HG03066 (cell line): ENCODE results near the gene PRKCB.
"Not testable (repeated sequence)": the region's sequence is repeated elsewhere in the genome, so short reads cannot be mapped to it uniquely, and the experiment has no call there.

ENCODE experiments used
- ATAC-seq: cut with Tn5 transposase; IDR thresholded peaks from one replicate; pipeline ENCODE4 v1.9.1; 2021; ENCODE audit warnings: low read depth; ENCODE audit not compliant: unreplicated experiment

Gene PRKCB

DNA sequence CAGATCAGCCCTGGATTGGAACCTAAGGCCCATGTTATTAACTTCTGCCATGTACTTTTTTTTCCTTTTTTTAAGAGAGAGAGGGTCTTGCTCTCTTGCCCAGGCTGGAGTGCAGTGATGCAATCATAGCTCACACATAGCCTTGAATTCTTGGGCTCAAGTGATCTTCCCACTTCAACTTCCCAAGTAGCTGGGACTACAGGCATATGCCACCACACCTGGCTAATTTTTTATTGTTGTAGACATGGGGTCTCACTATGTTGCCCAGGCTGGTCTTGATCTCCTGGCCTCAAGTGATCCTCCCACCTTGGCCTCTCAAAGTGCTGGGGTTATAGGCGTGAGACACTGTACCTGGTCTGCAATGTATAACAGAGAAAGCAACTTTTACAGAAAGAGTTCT lies 194.1 kb downstream of the PRKCB start:
- not testable (repeated sequence) for ATAC-seq

DNA sequence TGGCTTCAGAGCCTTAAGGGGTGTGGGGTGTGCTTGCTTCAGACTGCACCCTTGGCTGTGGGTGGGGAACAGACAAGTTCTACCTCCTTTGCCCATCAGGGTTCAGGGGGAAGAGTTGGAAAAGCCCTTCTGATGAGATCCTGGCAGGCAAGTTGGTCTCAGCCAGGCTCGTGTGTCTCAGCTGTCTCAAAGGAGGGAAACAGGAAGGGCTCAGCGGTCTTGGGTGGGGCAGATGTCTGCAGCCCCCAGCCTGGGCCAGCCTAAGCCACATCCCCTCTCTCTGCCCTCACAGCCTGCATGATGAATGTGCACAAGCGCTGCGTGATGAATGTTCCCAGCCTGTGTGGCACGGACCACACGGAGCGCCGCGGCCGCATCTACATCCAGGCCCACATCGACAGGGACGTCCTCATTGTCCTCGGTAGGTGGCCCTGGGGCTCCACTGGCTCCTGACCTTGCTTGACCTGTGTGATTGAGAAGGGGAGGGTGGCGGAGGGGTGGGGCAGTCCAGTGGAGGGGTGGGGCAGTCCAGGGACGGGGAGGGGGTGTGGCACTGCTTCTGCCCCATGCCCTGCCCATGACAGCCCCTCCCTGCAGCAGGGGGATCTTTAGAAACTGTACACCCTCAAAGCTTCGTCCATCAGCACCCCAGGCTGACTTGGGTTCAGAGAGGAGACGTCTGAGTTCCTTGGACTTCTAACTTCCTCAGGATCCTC lies 199.5 kb downstream of the PRKCB start:
- no peak for ATAC-seq

DNA sequence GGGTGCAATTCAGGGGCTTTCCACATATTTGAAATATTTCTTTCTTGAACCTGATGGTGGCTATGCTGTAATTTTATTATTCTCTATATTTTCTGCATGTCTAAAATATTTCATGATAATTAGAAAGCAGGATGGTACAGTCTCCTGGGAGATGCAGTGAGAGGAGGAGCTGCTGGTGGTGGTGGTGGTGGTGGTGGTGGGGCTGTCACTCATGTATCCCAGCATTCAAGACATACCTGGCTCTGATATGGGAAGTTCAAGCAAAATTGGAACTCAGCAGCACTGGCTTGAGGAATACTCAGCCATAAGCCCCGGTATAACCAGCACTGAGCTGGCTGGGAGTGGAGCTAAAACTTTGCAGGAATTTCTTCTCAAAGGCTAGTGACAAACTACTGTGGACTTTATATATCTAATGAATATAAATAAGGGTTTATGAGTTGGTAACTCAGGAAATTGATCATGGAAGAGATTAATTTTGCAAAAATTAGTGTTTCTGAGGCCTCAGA lies 200.3 kb downstream of the PRKCB start:
- no peak for ATAC-seq

GRCh38 chr16:24036614-24037013 lies 200.8 kb downstream of the PRKCB start:
- ATAC-seq, result no peak

GRCh38 chr16:24037335-24037734 lies 201.6 kb downstream of the PRKCB start:
- ATAC-seq, result no peak

DNA sequence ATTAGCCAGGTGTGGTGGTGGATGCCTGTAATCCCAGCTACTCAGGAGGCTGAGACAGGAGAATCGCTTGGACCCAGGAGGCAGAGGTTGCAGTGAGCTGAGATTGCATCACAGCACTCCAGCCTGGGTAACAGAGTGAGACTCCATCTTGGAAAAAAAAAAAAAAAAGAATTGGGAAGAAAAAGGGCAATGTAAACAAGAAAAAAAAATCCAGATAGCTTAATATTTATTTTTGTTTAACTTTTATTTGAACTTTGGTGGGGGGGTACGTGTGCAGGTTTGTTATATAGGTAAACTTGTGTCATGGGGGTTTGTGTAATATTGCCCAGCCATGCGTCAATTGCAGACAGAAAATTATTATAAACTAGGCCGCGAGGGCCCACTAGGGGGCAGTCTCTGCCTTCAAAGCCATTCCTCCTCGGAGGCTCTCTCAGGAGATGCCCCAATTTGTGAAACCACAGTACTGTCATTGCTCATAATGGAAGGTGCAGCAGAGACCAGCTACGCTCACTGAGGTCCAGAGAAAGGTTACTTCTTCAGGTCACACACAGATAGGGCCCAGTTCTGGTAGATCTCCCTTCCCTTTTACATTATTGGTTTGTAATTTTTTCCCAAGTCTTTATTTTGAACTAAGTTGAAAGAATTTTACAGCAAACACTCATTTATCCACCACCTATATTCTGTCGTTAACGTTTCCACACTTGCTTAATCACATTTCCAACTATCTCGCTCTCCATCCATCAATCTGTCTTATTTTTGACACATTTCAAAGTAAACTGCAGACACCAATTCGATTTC lies 206.2 kb downstream of the PRKCB start:
- peak; percentile 54 for ATAC-seq

GRCh38 chr16:24044467-24044866 lies 208.7 kb downstream of the PRKCB start:
- no peak for ATAC-seq

DNA sequence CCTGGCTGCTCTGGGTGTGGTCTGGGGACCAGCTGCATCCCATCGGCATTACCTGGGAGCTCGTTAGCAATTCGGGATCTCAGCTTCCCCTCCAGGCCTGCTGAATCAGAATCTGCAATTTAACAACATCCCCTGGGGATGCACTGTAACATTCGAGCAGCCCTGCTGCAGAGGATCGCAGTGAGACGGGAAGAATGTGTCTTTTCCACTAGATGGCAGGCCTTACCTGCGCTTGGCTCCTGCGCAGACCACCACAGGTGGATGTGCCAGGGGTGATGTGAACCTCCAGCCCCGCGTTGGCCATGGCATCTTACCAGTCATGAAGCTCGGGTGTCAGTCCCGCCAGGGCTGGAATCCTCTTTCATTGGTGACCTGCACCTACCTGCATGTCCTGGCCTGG lies 209.9 kb downstream of the PRKCB start:
- no peak for ATAC-seq

- ATAC-seq, result no peak
These were observed 210.7 kb downstream of the PRKCB start for GRCh38 chr16:24046442-24046841.

DNA sequence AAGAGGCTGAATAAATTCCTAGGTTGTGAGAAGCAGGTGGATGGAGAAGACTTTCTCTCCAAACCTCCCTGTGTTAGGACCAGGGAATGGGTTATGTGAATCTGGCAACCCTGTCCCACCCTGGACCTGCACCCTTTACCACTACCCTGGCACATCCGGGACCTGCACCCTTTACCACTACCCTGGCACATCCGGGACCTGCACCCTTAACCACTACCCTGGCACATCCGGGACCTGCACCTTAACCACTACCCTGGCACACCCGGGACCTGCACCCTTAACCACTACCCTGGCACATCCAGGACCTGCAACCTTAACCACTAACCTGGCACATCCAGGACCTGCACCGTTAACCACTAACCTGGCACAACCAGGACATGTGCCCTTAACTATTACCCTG lies 213.3 kb downstream of the PRKCB start:
- ATAC-seq, result no peak

GRCh38 chr16:24051125-24051524 lies 215.3 kb downstream of the PRKCB start:
- no peak for ATAC-seq

GRCh38 chr16:24052329-24053098 lies 216.7 kb downstream of the PRKCB start:
- no peak for ATAC-seq

DNA sequence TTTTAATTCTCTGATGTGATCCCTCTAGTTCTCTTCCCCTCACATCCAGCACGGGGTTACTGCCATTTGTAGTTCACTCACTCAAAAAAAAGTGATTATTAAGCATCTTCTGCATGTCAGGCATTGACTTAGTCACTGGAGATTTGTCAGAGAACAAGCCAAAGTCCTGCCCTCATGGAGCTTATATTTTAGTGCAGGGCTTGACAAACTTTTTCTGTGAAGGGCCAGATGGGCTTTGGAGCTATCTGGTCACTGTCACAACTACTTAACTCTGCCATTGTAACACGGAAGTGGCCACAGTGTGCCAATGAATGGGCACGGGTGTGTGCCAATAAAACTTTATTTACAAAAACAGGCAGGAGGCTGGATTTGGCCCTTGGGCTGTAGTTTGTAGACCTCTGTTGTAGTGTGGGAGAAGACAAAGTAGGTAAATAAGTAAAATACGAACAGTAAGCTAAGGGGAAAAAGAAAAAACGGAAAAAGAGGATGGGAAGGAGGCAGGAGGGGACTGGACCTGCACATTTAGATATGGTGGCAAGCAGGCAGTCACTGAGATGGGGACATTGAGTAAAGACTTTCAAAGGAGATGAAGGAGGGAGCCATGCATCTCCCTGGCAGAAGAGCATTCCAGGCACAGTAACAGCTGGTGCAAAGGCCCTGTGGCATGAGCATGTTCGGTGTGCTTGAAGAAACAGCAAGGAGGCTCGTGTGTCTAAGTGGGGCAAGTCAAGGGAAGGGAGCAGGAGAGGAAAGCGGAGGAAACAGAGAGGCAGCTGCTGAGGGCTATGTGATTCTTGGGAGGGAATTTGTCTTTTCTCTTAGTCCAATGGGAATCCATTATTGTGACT lies 217.5 kb downstream of the PRKCB start:
- ATAC-seq, result no peak

DNA sequence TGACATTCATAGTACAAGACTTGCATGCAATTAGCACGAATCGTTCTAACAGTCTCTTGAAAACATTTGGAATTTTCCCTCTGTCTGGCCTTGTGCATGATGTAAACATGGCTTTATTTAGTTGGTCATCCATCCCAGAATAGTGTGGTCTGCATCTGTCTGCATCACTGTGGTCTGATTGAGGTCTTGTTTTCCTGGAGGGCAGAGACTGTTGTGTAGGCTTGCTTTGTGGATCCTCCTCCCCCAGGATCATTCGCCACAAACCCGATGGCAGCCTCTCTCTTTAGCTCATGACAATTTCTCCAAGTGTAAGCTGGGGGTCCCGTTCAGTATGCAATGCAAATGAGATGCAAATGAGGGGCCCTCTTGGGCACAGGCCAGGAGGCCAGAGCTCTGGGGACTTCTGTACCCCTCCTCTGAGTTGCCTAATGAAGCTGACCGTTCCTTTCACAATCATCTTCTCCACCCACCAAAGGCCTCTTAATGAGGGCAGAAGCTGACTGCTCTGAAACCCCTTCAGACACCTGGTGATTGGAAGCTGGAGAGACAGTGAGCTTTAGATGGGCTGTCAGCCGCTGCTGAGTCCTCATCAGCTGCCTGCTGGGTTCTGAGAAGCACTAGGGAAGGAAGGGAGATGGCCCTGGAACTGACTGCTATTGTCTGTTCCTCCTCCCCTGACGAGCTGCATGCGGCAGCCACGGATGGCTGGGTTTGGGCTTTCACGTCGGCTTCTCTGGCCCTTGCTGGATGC lies 219.1 kb downstream of the PRKCB start:
- ATAC-seq, result no peak

DNA sequence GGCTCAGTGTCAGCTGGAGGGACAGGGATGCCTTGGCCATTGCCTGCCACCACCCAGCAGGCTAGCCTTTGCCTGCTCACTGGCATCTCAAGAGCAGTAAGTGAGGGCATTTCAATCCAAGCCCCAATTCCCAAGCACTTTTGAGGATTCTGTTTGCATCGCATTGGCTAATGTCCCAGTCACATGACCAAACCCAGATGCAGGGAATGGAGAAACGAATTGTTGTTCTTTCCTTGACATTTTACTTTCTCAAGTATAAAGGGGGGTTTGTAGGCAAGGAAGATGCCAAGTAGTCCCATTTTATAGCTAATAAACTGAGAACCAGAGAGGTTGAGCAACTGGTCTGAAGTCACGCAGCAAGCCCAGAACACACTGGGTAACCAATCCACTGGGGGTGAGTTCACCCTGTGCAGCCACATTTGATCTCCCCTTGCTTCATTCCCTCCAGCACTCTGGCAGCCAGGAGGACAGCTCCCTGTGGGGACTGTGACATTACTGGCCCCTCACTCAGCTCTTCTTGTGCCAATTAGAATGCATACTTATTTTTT lies 226.6 kb downstream of the PRKCB start:
- no peak for ATAC-seq

GRCh38 chr16:24069036-24069590 lies 233.3 kb downstream of the PRKCB start:
- ATAC-seq, result no peak

DNA sequence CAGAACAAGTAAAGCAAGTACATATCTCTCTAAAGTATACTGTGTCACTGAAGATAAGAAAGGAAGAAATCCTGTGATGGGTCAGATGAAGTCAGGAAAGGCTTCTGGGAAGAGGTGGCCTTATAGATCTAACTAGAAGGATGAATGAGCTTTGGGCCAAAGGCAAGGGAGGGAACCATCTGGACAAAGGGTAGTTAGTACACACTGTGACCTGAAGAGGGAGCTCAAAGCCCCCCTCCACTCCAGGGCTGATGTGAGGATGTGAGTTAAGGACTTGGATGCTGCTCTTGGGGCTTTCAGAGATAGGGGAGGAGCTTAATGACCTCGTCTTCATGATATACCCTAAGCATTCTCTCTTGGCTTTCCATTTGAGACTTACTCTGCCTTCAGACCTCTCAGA lies 235.1 kb downstream of the PRKCB start:
- no peak for ATAC-seq

DNA sequence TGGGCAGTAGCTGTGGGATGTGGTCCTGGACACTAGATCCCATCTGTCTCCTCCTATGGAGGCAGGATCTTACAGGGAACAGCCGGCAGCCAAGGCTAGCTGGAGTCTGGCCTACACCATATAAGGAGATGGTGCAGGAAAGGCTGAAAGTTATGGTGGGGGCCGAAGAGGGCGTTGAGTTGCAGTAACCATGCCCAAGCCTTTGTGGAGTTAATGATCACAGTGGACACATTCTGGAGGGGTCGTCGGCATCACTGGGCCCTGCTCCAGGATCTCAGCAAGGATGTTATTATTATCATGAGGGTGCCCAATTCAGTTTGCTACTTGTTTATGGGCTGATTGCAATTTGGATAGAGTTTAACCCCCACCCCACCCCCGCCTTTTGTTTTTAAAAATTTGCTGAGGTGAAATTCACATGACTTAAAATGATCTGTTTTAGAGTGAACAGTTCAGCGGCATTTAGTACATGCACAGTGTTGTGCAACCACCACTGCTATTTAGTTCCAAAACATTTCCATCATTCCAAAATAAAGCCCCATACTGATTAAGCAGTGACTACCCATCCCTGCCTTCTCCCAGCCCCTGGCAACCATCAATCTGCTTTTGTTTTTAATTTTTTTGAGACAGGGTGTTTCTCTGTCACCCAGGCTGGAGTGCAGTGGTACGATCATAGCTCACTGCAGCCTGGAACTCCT lies 236.0 kb downstream of the PRKCB start:
- no peak for ATAC-seq
